T-cell (primary cell): ENCODE data around the gene BLID. TPM values are rescaled to one million over a fixed set of nuclear protein-coding genes. Genes with fewer than 3 reads are reported as not detected.

Source experiments
- ATAC-seq, 4 experiments: fragments of 200-7000 bp in 3 of 4; fragments of 150-1000 bp in 1 of 4; cut with Tn5 transposase; replicated peaks in 1 of 4; 1 replicate in 3 of 4; 2 replicates in 1 of 4; pipeline ENCODE4 v1.10.0; 2021; ENCODE audit warnings: moderate library complexity in 3 of 4, mild to moderate bottlenecking in 2 of 4, moderate number of reproducible peaks in 1 of 4
- CTCF ChIA-PET, 2 donors: fragments of 300-600 bp; sonication (Branson Sonifier 250); formaldehyde crosslinking; loops; one replicate each; lab custom pipeline; 2022; ENCODE audit warnings: antibody characterized with exemption in 2 of 2; lab: Charles Lee
- POLR2A ChIA-PET, 2 donors: fragments of 300-600 bp; sonication (Branson Sonifier 250); formaldehyde crosslinking; loops; one replicate each; lab custom pipeline; 2022; ENCODE audit warnings: antibody characterized with exemption in 2 of 2; lab: Charles Lee
- DNase-seq, 35 experiments: peaks; one replicate each; pipeline versions ENCODE4 v3.0.0 to v3.0.0-alpha.2; 2013 to 2023
- H3K27ac ChIP-seq: one replicate; pipeline ENCODE4 v1.5.1; 2013; ENCODE audit warnings: low read length
- H3K27me3 ChIP-seq, 2 experiments: replicated peaks in 1 of 2; 1 replicate in 1 of 2; 2 replicates in 1 of 2; pipeline versions ENCODE4 v1.6.1 to v1.7.0; 2013; ENCODE audit warnings: low read length in 1 of 2, mixed read lengths in 1 of 2; ENCODE audit not compliant: control insufficient read depth in 2 of 2, insufficient read depth in 2 of 2; ENCODE audit errors: extremely low read depth in 1 of 2
- H3K36me3 ChIP-seq, 2 donors: 1 replicate in 1 of 2; 2 replicates in 1 of 2; pipeline versions ENCODE4 v1.6.1 to v1.7.0; 2013; ENCODE audit warnings: low read length in 1 of 2; ENCODE audit not compliant: control insufficient read depth in 2 of 2, insufficient read depth in 1 of 2; ENCODE audit errors: extremely low read depth in 1 of 2
- H3K4me1 ChIP-seq, 2 experiments: 1 replicate in 1 of 2; 2 replicates in 1 of 2; pipeline versions ENCODE4 v1.6.1 to v1.7.0; 2013; ENCODE audit warnings: low read length in 2 of 2, mixed read lengths in 1 of 2; ENCODE audit not compliant: insufficient read depth in 2 of 2, control insufficient read depth in 1 of 2; ENCODE audit errors: extremely low read depth in 1 of 2
- H3K4me3 ChIP-seq, 2 donors: 1 replicate in 1 of 2; 2 replicates in 1 of 2; pipeline versions ENCODE4 v1.5.1 to v1.7.0; 2013; ENCODE audit warnings: mild to moderate bottlenecking in 2 of 2, low read length in 1 of 2, moderate library complexity in 1 of 2; ENCODE audit not compliant: control insufficient read depth in 1 of 2; ENCODE audit errors: extremely low read depth in 1 of 2
- H3K9me3 ChIP-seq: 2 replicates; pipeline ENCODE4 v1.7.0; 2013
- H3K27ac Mint-ChIP-seq, 2 donors: one replicate each; pipeline ENCODE4 v1.8.0; 2020 to 2021; ENCODE audit warnings: mild to moderate bottlenecking in 2 of 2, mixed read lengths in 2 of 2
- H3K27me3 Mint-ChIP-seq, 2 donors: one replicate each; pipeline ENCODE4 v1.8.0; 2021 to 2022; ENCODE audit warnings: mixed read lengths in 2 of 2
- H3K36me3 Mint-ChIP-seq: one replicate; pipeline ENCODE4 v1.8.0; 2021; ENCODE audit warnings: mixed read lengths
- H3K4me1 Mint-ChIP-seq, 3 donors: one replicate each; pipeline ENCODE4 v1.8.0; 2020 to 2022; ENCODE audit warnings: mixed read lengths in 3 of 3, mild to moderate bottlenecking in 1 of 3
- H3K4me3 Mint-ChIP-seq, 3 donors: one replicate each; pipeline ENCODE4 v1.8.0; 2020 to 2022; ENCODE audit warnings: mild to moderate bottlenecking in 3 of 3, mixed read lengths in 3 of 3, moderate library complexity in 3 of 3
- H3K9me3 Mint-ChIP-seq, 3 donors: one replicate each; pipeline ENCODE4 v1.8.0; 2020 to 2022; ENCODE audit warnings: mixed read lengths in 3 of 3
- WGBS: methylation state at CpG from one replicate; pipeline ENCODE4 v1.1.5; 2013; ENCODE audit warnings: missing lambda C conversion rate; ENCODE audit not compliant: insufficient coverage; 5-methylcytosine and 5-hydroxymethylcytosine counted together
- total RNA-seq, 35 experiments: library from RNA in 6 of 35; stranded (reverse) in 6 of 35; fragments of 120-200 nt in 1 of 35; gene quantifications; one replicate each; pipeline versions ENCODE4 v1.2.1 to v1.2.4 and lab custom pipeline; 2013 to 2026

BLID gene
- total RNA-seq, 5 donors from 2014 or later (not counting 1 experiment from before 2014, with no cell fraction given): not detected

- Histone ChIP-seq H3K4me3 (no peak overlapping the region), H3K9me3 (no peaks in the 10 kb centered on the region), H3K4me1 (no peaks in the 10 kb centered on the region), H3K27me3 (peaks cover 0 to 5% of the 10 kb centered on the region in 2 experiments), H3K27ac (no peak overlapping the region), H3K36me3 (no peaks in the 10 kb centered on the region)
- POLR2A ChIA-PET: no interaction called here
- H3K27me3 Mint-ChIP-seq: peaks cover 15 to 29% of the 10 kb centered on the region in 2 donors
- WGBS: 94% methylated on average over 3 of the region's 3 CpGs
- no peak overlapping the region for H3K4me3 Mint-ChIP-seq
- DNase-seq (no peak), ATAC-seq (no peak)
- CTCF ChIA-PET: interaction anchor here in 1 of 2 donors (0.6 kb wide), 1 partner anchor 470 kb away, joined by 4 read pairs; no protein-coding TSS in a partner anchor
- H3K4me1 Mint-ChIP-seq: no peaks in the 10 kb centered on the region
- H3K9me3 Mint-ChIP-seq: no peaks in the 10 kb centered on the region
- no peak overlapping the region for H3K27ac Mint-ChIP-seq
- H3K36me3 Mint-ChIP-seq: no peaks in the 10 kb centered on the region
Measured at GRCh38 chr11:122108828-122109227, 7.2 kb downstream of the BLID start.

DNA sequence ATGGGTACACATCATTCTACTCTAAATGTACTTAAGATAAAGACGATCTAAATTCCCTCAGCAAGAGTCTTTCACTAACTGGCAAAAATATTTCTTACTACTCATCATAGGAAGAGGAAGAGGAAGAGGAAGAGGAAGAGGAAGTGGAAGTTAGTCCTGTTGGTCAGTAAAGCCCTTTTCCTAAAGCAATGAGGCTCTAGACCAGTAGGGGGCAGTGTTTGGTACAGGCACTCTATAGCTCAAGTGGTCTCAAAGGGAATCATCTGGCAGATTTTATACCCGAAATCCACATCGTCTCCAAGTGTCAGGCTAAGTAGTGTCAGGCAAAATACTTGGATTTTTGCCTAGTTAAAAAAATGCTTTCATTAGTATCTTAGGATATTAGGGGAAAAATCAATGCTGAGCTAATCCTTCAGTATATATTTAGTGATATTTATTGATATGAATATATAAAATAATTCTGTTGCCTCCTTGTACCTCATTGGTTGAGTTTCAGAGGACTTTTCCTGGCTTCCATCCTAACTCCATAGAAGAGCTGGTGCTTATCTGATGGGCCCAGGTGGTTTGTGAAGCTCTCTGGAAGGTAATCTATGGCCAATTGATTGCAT, 7.7 kb downstream of the BLID start:
- no peaks in the 10 kb centered on the region for H3K9me3 Mint-ChIP-seq
- ChIA-PET CTCF (interaction anchor here in 1 of 2 donors (0.6 kb wide), 1 partner anchor 470 kb away, joined by 4 read pairs; no protein-coding TSS in a partner anchor), POLR2A (no interaction called here)
- H3K4me3 Mint-ChIP-seq: no peak overlapping the region
- no peaks in the 10 kb centered on the region for H3K36me3 Mint-ChIP-seq
- no peak for ATAC-seq
- H3K27me3 ChIP-seq: peaks cover 0 to 5% of the 10 kb centered on the region in 2 experiments
- H3K36me3 ChIP-seq: no peaks in the 10 kb centered on the region
- H3K27ac ChIP-seq: no peak overlapping the region
- 83% methylated on average over 2 of the region's 3 CpGs for WGBS
- no peaks in the 10 kb centered on the region for H3K4me1 Mint-ChIP-seq
- H3K4me1 ChIP-seq: no peaks in the 10 kb centered on the region
- H3K4me3 ChIP-seq: no peak overlapping the region
- DNase-seq: no peak
- H3K27ac Mint-ChIP-seq: no peak overlapping the region
- no peaks in the 10 kb centered on the region for H3K9me3 ChIP-seq
- peaks cover 15 to 29% of the 10 kb centered on the region in 2 donors for H3K27me3 Mint-ChIP-seq

DNA sequence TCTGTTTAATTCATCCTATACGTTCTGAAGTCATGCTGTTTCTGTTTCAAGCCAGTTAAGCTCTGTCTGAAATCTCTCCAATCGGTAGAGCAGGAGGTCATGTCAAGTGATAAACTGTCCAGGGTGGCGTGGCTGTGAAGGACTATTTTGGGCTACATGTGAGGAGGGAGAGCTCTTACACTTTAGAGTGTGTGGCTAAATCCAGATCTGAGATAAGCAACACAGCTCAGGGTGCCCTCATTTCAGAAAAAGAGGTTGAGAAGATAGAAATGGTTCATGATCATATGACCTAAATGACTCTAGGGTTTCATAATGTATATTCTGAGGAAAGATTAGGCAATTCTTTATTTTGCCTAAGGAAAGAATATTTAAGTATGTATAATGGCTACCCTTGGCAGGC, 8.4 kb downstream of the BLID start:
- H3K27me3 Mint-ChIP-seq: peaks cover 15 to 29% of the 10 kb centered on the region in 2 donors
- DNase-seq (no peak), ATAC-seq (no peak)
- ChIA-PET CTCF (interaction anchor here in 1 of 2 donors (1.2 kb wide), 1 partner anchor 8 kb away, joined by 3 read pairs; the partner anchor contains the start of gene BLID), POLR2A (no interaction called here)
- 77% methylated on average over 2 of the region's 3 CpGs for WGBS
- H3K27ac Mint-ChIP-seq: no peak overlapping the region
- no peak overlapping the region for H3K4me3 Mint-ChIP-seq
- H3K36me3 Mint-ChIP-seq: no peaks in the 10 kb centered on the region
- H3K9me3 Mint-ChIP-seq: no peaks in the 10 kb centered on the region
- no peaks in the 10 kb centered on the region for H3K36me3 ChIP-seq
- no peaks in the 10 kb centered on the region for H3K9me3 ChIP-seq
- no peak overlapping the region for H3K4me3 ChIP-seq
- H3K27me3 ChIP-seq: peaks cover 0 to 5% of the 10 kb centered on the region in 2 experiments
- no peaks in the 10 kb centered on the region for H3K4me1 ChIP-seq
- no peak overlapping the region for H3K27ac ChIP-seq
- H3K4me1 Mint-ChIP-seq: no peaks in the 10 kb centered on the region

- H3K4me3 Mint-ChIP-seq: no peak overlapping the region
- H3K27ac Mint-ChIP-seq: no peak overlapping the region
- Histone ChIP-seq H3K27ac (no peak overlapping the region), H3K4me3 (no peak overlapping the region), H3K27me3 (peaks cover 0 to 5% of the 10 kb centered on the region in 2 experiments), H3K4me1 (no peaks in the 10 kb centered on the region), H3K36me3 (no peaks in the 10 kb centered on the region), H3K9me3 (no peaks in the 10 kb centered on the region)
- no peaks in the 10 kb centered on the region for H3K9me3 Mint-ChIP-seq
- no peaks in the 10 kb centered on the region for H3K36me3 Mint-ChIP-seq
- CTCF ChIA-PET: interaction anchor here in 1 of 2 donors (1.2 kb wide), 1 partner anchor 9 kb away, joined by 3 read pairs; the partner anchor contains the start of gene BLID
- ATAC-seq (no peak), DNase-seq (no peak)
- H3K4me1 Mint-ChIP-seq: no peaks in the 10 kb centered on the region
- peaks cover 15 to 29% of the 10 kb centered on the region in 2 donors for H3K27me3 Mint-ChIP-seq
- WGBS: no CpG with 5 or more reads among the region's 3 CpGs
- POLR2A ChIA-PET: no interaction called here
Measured at GRCh38 chr11:122107045-122107444, 9.0 kb downstream of the BLID start.

DNA sequence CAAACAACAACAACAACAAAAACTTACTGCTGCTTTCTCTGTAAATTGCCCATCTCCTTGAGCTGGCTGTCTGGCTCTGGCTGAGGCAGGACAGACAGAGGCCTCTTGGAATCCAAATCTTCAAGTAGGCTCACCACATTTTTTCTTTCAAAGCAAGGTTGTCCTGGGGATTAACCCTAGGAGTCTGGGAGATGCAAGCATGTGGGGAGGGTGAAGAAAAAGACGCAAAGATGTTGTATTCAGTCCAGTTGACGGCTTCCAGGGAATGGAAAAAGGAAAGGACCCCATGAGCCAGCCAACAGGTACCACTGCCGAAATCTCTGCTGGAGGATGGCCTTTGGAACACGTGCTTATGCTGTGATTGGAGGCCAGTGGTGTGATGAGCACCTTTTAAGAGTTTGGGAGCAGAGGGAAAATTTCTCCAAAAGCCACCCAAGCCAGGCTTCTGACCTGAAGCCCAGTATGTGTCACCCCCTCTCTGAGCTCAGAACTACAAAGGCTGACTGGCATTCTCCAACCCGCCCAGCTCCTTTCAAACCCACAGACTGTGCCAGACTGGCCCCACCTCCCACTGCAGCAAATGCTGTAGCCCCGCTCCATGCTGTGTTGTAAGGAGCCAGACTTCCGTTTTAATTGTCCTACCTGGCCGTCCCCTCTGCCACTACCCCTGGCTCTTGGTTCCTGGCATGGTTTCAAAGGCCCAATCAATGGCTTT, 10.8 kb downstream of the BLID start:
- H3K4me1 ChIP-seq: peaks cover 0 to 5% of the 10 kb centered on the region in 2 experiments
- H3K4me1 Mint-ChIP-seq: peaks cover 5 to 10% (median 6%) of the 10 kb centered on the region in 3 donors
- H3K4me3 ChIP-seq: no peak overlapping the region
- no peaks in the 10 kb centered on the region for H3K9me3 Mint-ChIP-seq
- no peaks in the 10 kb centered on the region for H3K9me3 ChIP-seq
- no peak overlapping the region for H3K27ac ChIP-seq
- POLR2A ChIA-PET: no interaction called here
- H3K4me3 Mint-ChIP-seq: no peak overlapping the region
- no peaks in the 10 kb centered on the region for H3K36me3 Mint-ChIP-seq
- H3K27ac Mint-ChIP-seq: no peak overlapping the region
- H3K27me3 Mint-ChIP-seq: peaks cover 23 to 26% of the 10 kb centered on the region in 2 donors
- peaks cover 0 to 19% of the 10 kb centered on the region in 2 experiments for H3K27me3 ChIP-seq
- DNase-seq (no peak), ATAC-seq (no peak)
- CTCF ChIA-PET: no interaction called here
- H3K36me3 ChIP-seq: no peaks in the 10 kb centered on the region
- WGBS: 92% methylated on average over 6 of the region's 8 CpGs

GRCh38 chr11:122104341-122104740, 11.7 kb downstream of the BLID start:
- H3K27ac Mint-ChIP-seq: no peak overlapping the region
- no CpG with 5 or more reads among the region's 1 CpG for WGBS

More at GRCh38 chr11:122104341-122104740, 11.7 kb downstream of the BLID start:
- POLR2A ChIA-PET: no interaction called here
- Mint-ChIP-seq H3K4me1 (peaks cover 11 to 14% (median 11%) of the 10 kb centered on the region in 3 donors), H3K27me3 (peaks cover 29 to 31% of the 10 kb centered on the region in 2 donors), H3K9me3 (no peaks in the 10 kb centered on the region), H3K4me3 (no peak overlapping the region), H3K36me3 (no peaks in the 10 kb centered on the region)
- ATAC-seq: no peak
- H3K27ac ChIP-seq: no peak overlapping the region
- no peak overlapping the region for H3K4me3 ChIP-seq
- peaks cover 0 to 5% of the 10 kb centered on the region in 2 experiments for H3K4me1 ChIP-seq
- CTCF ChIA-PET: no interaction called here
- H3K36me3 ChIP-seq: no peaks in the 10 kb centered on the region
- H3K9me3 ChIP-seq: no peaks in the 10 kb centered on the region
- H3K27me3 ChIP-seq: peaks cover 7 to 20% of the 10 kb centered on the region in 2 experiments
- no peak for DNase-seq
